SJCRH30 (cell line): ENCODE results near the gene LHX5. TPM values are rescaled to one million over a fixed set of nuclear protein-coding genes. Genes with fewer than 3 reads are reported as not detected.

Experiments used
- DNase-seq, 2 experiments: peaks; one replicate each; pipeline ENCODE4 v3.0.0-alpha.2; 2015 to 2020
- H3K27ac ChIP-seq: fragments of 250-450 bp; sonication (Bioruptor Pico); 2 replicates; pipeline ENCODE4 v1.5.1; 2020; ENCODE audit warnings: mild to moderate bottlenecking, moderate library complexity
- H3K27me3 ChIP-seq: fragments of 250-450 bp; sonication (Bioruptor Pico); 2 replicates; pipeline ENCODE4 v1.5.1; 2020; ENCODE audit warnings: mild to moderate bottlenecking, moderate library complexity
- H3K36me3 ChIP-seq: fragments of 250-450 bp; sonication (Bioruptor Pico); 2 replicates; pipeline ENCODE4 v1.5.1; 2020; ENCODE audit warnings: mild to moderate bottlenecking, moderate library complexity
- H3K4me1 ChIP-seq: fragments of 250-450 bp; sonication (Bioruptor Pico); 2 replicates; pipeline ENCODE4 v1.5.1; 2020; ENCODE audit warnings: mild to moderate bottlenecking, moderate library complexity
- H3K4me3 ChIP-seq: fragments of 250-450 bp; sonication (Bioruptor Pico); 2 replicates; pipeline ENCODE4 v1.5.1; 2020; ENCODE audit warnings: mild to moderate bottlenecking, moderate library complexity
- H3K9me3 ChIP-seq: fragments of 250-450 bp; sonication (Bioruptor Pico); replicated peaks from 2 replicates; pipeline ENCODE4 v1.5.1; 2020; ENCODE audit warnings: mild to moderate bottlenecking, moderate library complexity
- total RNA-seq: library from RNA; depleted of rRNA; stranded (reverse); fragments of >200 nt; shearing (Covaris generic); gene quantifications from 2 replicates; pipeline ENCODE4 v1.2.3, GENCODE V29; 2014

LHX5 gene
- total RNA-seq, 1 experiment from 2014 or later = not detected

- no peaks in the 10 kb centered on the region for H3K36me3 ChIP-seq
- H3K27me3 ChIP-seq = no peaks in the 10 kb centered on the region
- no peak overlapping the region for H3K4me3 ChIP-seq
- no peaks in the 10 kb centered on the region for H3K9me3 ChIP-seq
- DNase-seq = no peak
- H3K27ac ChIP-seq = no peak overlapping the region
- H3K4me1 ChIP-seq = no peaks in the 10 kb centered on the region
Observed at GRCh38 chr12:113463746-113464451, 7.8 kb downstream of the LHX5 start.

- DNase-seq = no peak
- Histone ChIP-seq H3K27me3 (no peaks in the 10 kb centered on the region), H3K9me3 (no peaks in the 10 kb centered on the region), H3K4me3 (no peak overlapping the region), H3K36me3 (no peaks in the 10 kb centered on the region), H3K4me1 (no peaks in the 10 kb centered on the region), H3K27ac (no peak overlapping the region)
Observed at GRCh38 chr12:113462998-113463745, 8.5 kb downstream of the LHX5 start.

GRCh38 chr12:113462117-113462774, 9.4 kb downstream of the LHX5 start:
- no peaks in the 10 kb centered on the region for H3K4me1 ChIP-seq
- DNase-seq = peak; percentile 57 to 77
- H3K9me3 ChIP-seq = no peaks in the 10 kb centered on the region
- no peaks in the 10 kb centered on the region for H3K27me3 ChIP-seq
- no peaks in the 10 kb centered on the region for H3K36me3 ChIP-seq
- no peak overlapping the region for H3K27ac ChIP-seq
- no peak overlapping the region for H3K4me3 ChIP-seq

- Histone ChIP-seq H3K27ac (no peak overlapping the region), H3K4me3 (no peak overlapping the region), H3K36me3 (no peaks in the 10 kb centered on the region), H3K4me1 (no peaks in the 10 kb centered on the region), H3K27me3 (no peaks in the 10 kb centered on the region), H3K9me3 (no peaks in the 10 kb centered on the region)
- DNase-seq = peak in 1 of 2 experiments; percentile 51
Observed at GRCh38 chr12:113461666-113462065, 10.0 kb downstream of the LHX5 start.

GRCh38 chr12:113459981-113460380, 11.7 kb downstream of the LHX5 start:
- Histone ChIP-seq H3K27ac (no peak overlapping the region), H3K4me3 (no peak overlapping the region), H3K36me3 (no peaks in the 10 kb centered on the region), H3K9me3 (no peaks in the 10 kb centered on the region), H3K4me1 (no peaks in the 10 kb centered on the region), H3K27me3 (no peaks in the 10 kb centered on the region)
- no peak for DNase-seq

GRCh38 chr12:113457710-113458109, 14.0 kb downstream of the LHX5 start:
- Histone ChIP-seq H3K27me3 (no peaks in the 10 kb centered on the region), H3K9me3 (no peaks in the 10 kb centered on the region), H3K36me3 (no peaks in the 10 kb centered on the region), H3K4me3 (no peak overlapping the region), H3K27ac (no peak overlapping the region), H3K4me1 (no peaks in the 10 kb centered on the region)
- no peak for DNase-seq

GRCh38 chr12:113457185-113457584, 14.5 kb downstream of the LHX5 start:
- H3K36me3 ChIP-seq = no peaks in the 10 kb centered on the region
- no peak overlapping the region for H3K4me3 ChIP-seq
- no peaks in the 10 kb centered on the region for H3K27me3 ChIP-seq
- DNase-seq = no peak
- no peak overlapping the region for H3K27ac ChIP-seq
- no peaks in the 10 kb centered on the region for H3K4me1 ChIP-seq
- no peaks in the 10 kb centered on the region for H3K9me3 ChIP-seq

GRCh38 chr12:113456761-113457160, 14.9 kb downstream of the LHX5 start:
- no peaks in the 10 kb centered on the region for H3K27me3 ChIP-seq
- DNase-seq = no peak
- no peaks in the 10 kb centered on the region for H3K36me3 ChIP-seq
- H3K4me1 ChIP-seq = no peaks in the 10 kb centered on the region
- H3K27ac ChIP-seq = no peak overlapping the region
- no peaks in the 10 kb centered on the region for H3K9me3 ChIP-seq
- H3K4me3 ChIP-seq = no peak overlapping the region

- Histone ChIP-seq H3K4me1 (no peaks in the 10 kb centered on the region), H3K36me3 (no peaks in the 10 kb centered on the region), H3K9me3 (no peaks in the 10 kb centered on the region), H3K4me3 (no peak overlapping the region), H3K27me3 (no peaks in the 10 kb centered on the region), H3K27ac (no peak overlapping the region)
- no peak for DNase-seq
Observed at GRCh38 chr12:113456199-113456598, 15.5 kb downstream of the LHX5 start.

- Histone ChIP-seq H3K36me3 (no peaks in the 10 kb centered on the region), H3K4me3 (no peak overlapping the region), H3K27ac (no peak overlapping the region), H3K27me3 (no peaks in the 10 kb centered on the region), H3K4me1 (no peaks in the 10 kb centered on the region), H3K9me3 (no peaks in the 10 kb centered on the region)
- DNase-seq = no peak
Observed at GRCh38 chr12:113453330-113453729, 18.3 kb downstream of the LHX5 start.

GRCh38 chr12:113452458-113452857, 19.2 kb downstream of the LHX5 start:
- Histone ChIP-seq H3K27me3 (no peaks in the 10 kb centered on the region), H3K4me1 (no peaks in the 10 kb centered on the region)

GRCh38 chr12:113449839-113450238, 21.8 kb downstream of the LHX5 start:
- Histone ChIP-seq H3K36me3 (no peaks in the 10 kb centered on the region), H3K9me3 (no peaks in the 10 kb centered on the region), H3K4me3 (no peak overlapping the region), H3K4me1 (no peaks in the 10 kb centered on the region), H3K27me3 (no peaks in the 10 kb centered on the region), H3K27ac (no peak overlapping the region)
- DNase-seq = no peak

More at GRCh38 chr12:113452458-113452857, 19.2 kb downstream of the LHX5 start:
- Histone ChIP-seq H3K36me3 (no peaks in the 10 kb centered on the region), H3K4me3 (no peak overlapping the region), H3K9me3 (no peaks in the 10 kb centered on the region), H3K27ac (no peak overlapping the region)
- no peak for DNase-seq

- Histone ChIP-seq H3K36me3 (no peaks in the 10 kb centered on the region), H3K9me3 (no peaks in the 10 kb centered on the region), H3K4me1 (no peaks in the 10 kb centered on the region), H3K27ac (no peak overlapping the region), H3K27me3 (no peaks in the 10 kb centered on the region), H3K4me3 (no peak overlapping the region)
- DNase-seq = no peak
Observed at GRCh38 chr12:113449299-113449698, 22.4 kb downstream of the LHX5 start.

- H3K36me3 ChIP-seq = no peaks in the 10 kb centered on the region
- no peak overlapping the region for H3K4me3 ChIP-seq
- no peaks in the 10 kb centered on the region for H3K4me1 ChIP-seq
- no peak overlapping the region for H3K27ac ChIP-seq
- H3K9me3 ChIP-seq = no peaks in the 10 kb centered on the region
- no peak for DNase-seq
- H3K27me3 ChIP-seq = no peaks in the 10 kb centered on the region
Observed at GRCh38 chr12:113448873-113449272, 22.8 kb downstream of the LHX5 start.

- H3K27ac ChIP-seq = no peak overlapping the region
Observed at GRCh38 chr12:113445544-113446171, 26.0 kb downstream of the LHX5 start.

More at GRCh38 chr12:113445544-113446171, 26.0 kb downstream of the LHX5 start:
- Histone ChIP-seq H3K27me3 (peaks cover 1% of the 10 kb centered on the region; the same call in 1 of the 2 replicates), H3K4me3 (no peak overlapping the region), H3K4me1 (no peaks in the 10 kb centered on the region), H3K9me3 (no peaks in the 10 kb centered on the region), H3K36me3 (no peaks in the 10 kb centered on the region)
- DNase-seq = no peak
